Neural crest cell (in vitro differentiated cells): ENCODE data around the gene C13orf42. TPM values are rescaled to one million over a fixed set of nuclear protein-coding genes. Genes with fewer than 3 reads are reported as not detected.

Experiments
- DNase-seq: peaks from one replicate; pipeline ENCODE4 v3.0.0; 2021; ENCODE audit warnings: low read depth, mixed read lengths, low spot score
- H3K27ac Mint-ChIP-seq: one replicate; pipeline ENCODE4 v1.8.0; 2021; ENCODE audit warnings: mild to moderate bottlenecking, mixed read lengths; ENCODE audit not compliant: unreplicated experiment
- H3K27me3 Mint-ChIP-seq: 2 replicates; pipeline ENCODE4 v1.8.0; 2021; ENCODE audit warnings: low read depth, mild to moderate bottlenecking, mixed read lengths
- H3K36me3 Mint-ChIP-seq: 2 replicates; pipeline ENCODE4 v1.8.0; 2021; ENCODE audit warnings: low read depth, mild to moderate bottlenecking, mixed read lengths
- H3K4me1 Mint-ChIP-seq: 2 replicates; pipeline ENCODE4 v1.8.0; 2021; ENCODE audit warnings: mixed read lengths
- H3K4me3 Mint-ChIP-seq: one replicate; pipeline ENCODE4 v1.8.0; 2021; ENCODE audit warnings: mild to moderate bottlenecking, mixed read lengths
- H3K9me3 Mint-ChIP-seq: 2 replicates; pipeline ENCODE4 v1.8.0; 2021; ENCODE audit warnings: mixed read lengths
- CTCF ChIP-seq: fragments of 200-600 bp; sonication (generic); conservative IDR thresholded peaks from 2 replicates; pipeline ENCODE4 v1.5.0; 2021; ENCODE audit warnings: antibody characterized with exemption, mild to moderate bottlenecking
- long read RNA-seq: library from polyadenylated mRNA; unstranded; transcript quantifications from one replicate; pipeline ENCODE4 v2.0.0, GENCODE V29; 2020
- total RNA-seq: library from RNA; stranded (reverse); gene quantifications from 2 replicates; pipeline ENCODE4 v1.2.1, GENCODE V29; 2021

Gene C13orf42
- not detected in 2 replicates for total RNA-seq
- long read RNA-seq = 0 reads

- Mint-ChIP-seq H3K36me3 (no peaks in the 10 kb centered on the region), H3K27ac (no peak within 1 kb of the TSS), H3K9me3 (no peaks in the 10 kb centered on the region), H3K4me3 (no peak within 1 kb of the TSS), H3K4me1 (no peaks in the 10 kb centered on the region), H3K27me3 (peaks cover 4% of the 10 kb centered on the region)
- DNase-seq = no peak
- TF ChIP-seq CTCF = no peak
Observed at GRCh38 chr13:51111174-51111573, at the start of gene C13orf42. C13orf42 (minus strand) TSS chr13:51111274; CDS start chr13:51111209, 65 bp downstream.

- Mint-ChIP-seq H3K9me3 (no peaks in the 10 kb centered on the region), H3K4me3 (no peak overlapping the region), H3K27me3 (peaks cover 3% of the 10 kb centered on the region), H3K27ac (no peak overlapping the region), H3K36me3 (no peaks in the 10 kb centered on the region), H3K4me1 (peaks cover 4% of the 10 kb centered on the region)
- no peak for TF ChIP-seq CTCF
- no peak for DNase-seq
Observed at GRCh38 chr13:51158880-51159518, 47.9 kb upstream of the C13orf42 start.

GRCh38 chr13:51158365-51158764 lies 47.3 kb upstream of the C13orf42 start:
- no peak for DNase-seq
- Mint-ChIP-seq H3K27me3 (no peaks in the 10 kb centered on the region), H3K27ac (no peak overlapping the region), H3K4me3 (no peak overlapping the region), H3K4me1 (peaks cover 4% of the 10 kb centered on the region), H3K9me3 (no peaks in the 10 kb centered on the region), H3K36me3 (no peaks in the 10 kb centered on the region)
- no peak for TF ChIP-seq CTCF

GRCh38 chr13:51156648-51157047 lies 45.6 kb upstream of the C13orf42 start:
- H3K4me1 Mint-ChIP-seq = peaks cover 4% of the 10 kb centered on the region

GRCh38 chr13:51155776-51156515 lies 44.9 kb upstream of the C13orf42 start:
- TF ChIP-seq CTCF = no peak
- no peaks in the 10 kb centered on the region for H3K36me3 Mint-ChIP-seq
- no peak overlapping the region for H3K27ac Mint-ChIP-seq
- no peak for DNase-seq
- H3K4me3 Mint-ChIP-seq = no peak overlapping the region
- H3K9me3 Mint-ChIP-seq = no peaks in the 10 kb centered on the region
- peaks cover 5% of the 10 kb centered on the region for H3K27me3 Mint-ChIP-seq
- peaks cover 4% of the 10 kb centered on the region for H3K4me1 Mint-ChIP-seq

More at GRCh38 chr13:51156648-51157047, 45.6 kb upstream of the C13orf42 start:
- DNase-seq = no peak
- Mint-ChIP-seq H3K27me3 (peaks cover 5% of the 10 kb centered on the region), H3K36me3 (no peaks in the 10 kb centered on the region), H3K27ac (no peak overlapping the region), H3K9me3 (no peaks in the 10 kb centered on the region), H3K4me3 (no peak overlapping the region)
- no peak for TF ChIP-seq CTCF
